Vagina (tissue), 2 donors: ENCODE data around the gene IRGQ. TPM values are rescaled to one million over a fixed set of nuclear protein-coding genes. Genes with fewer than 3 reads are reported as not detected.
"Not testable (repeated sequence)": the region's sequence is repeated elsewhere in the genome, so short reads cannot be mapped to it uniquely, and the experiment has no call there.

ENCODE experiments used
- DNase-seq, 2 donors: peaks; one replicate each; pipeline ENCODE4 v3.0.0-alpha.2; 2017; ENCODE audit errors: extremely low spot score in 2 of 2
- H3K27ac ChIP-seq: fragments of 200-600 bp; sonication (generic); one replicate; pipeline ENCODE4 v1.5.1; 2019
- H3K27me3 ChIP-seq: fragments of 200-600 bp; sonication (generic); one replicate; pipeline ENCODE4 v1.5.1; 2019
- H3K36me3 ChIP-seq, 2 donors: fragments of 200-600 bp; sonication (generic); one replicate each; pipeline ENCODE4 v1.5.1; 2017 to 2019
- H3K4me1 ChIP-seq: fragments of 200-600 bp; sonication (generic); one replicate; pipeline ENCODE4 v1.5.1; 2019
- H3K4me3 ChIP-seq, 2 donors: fragments of 200-600 bp; sonication (generic); 1 replicate in 1 of 2; 2 replicates in 1 of 2; pipeline ENCODE4 v1.5.1; 2016 to 2019
- H3K9me3 ChIP-seq: fragments of 200-600 bp; sonication (generic); one replicate; pipeline ENCODE4 v1.5.1; 2019
- POLR2A ChIP-seq, 2 donors: fragments of 450-650 bp; IDR thresholded peaks; one replicate each; pipeline ENCODE4 v1.6.1; 2017; ENCODE audit warnings: antibody characterized with exemption in 2 of 2, mild to moderate bottlenecking in 2 of 2, moderate library complexity in 2 of 2
- POLR2AphosphoS5 ChIP-seq, 2 donors: sonication (generic); formaldehyde crosslinking; IDR thresholded peaks; one replicate each; pipeline ENCODE4 v1.9.0; 2017; ENCODE audit warnings: antibody characterized with exemption in 2 of 2, mild to moderate bottlenecking in 2 of 2, low read depth in 1 of 2; ENCODE audit not compliant: insufficient read depth in 1 of 2
- intact Hi-C: fragments of 100-400 bp; cut with DNase I; formaldehyde crosslinking; loops from one replicate; pipeline ENCODE4 v1.15.1; 2023
- total RNA-seq: library from RNA; depleted of rRNA; stranded (reverse); fragments of >200 nt; gene quantifications from one replicate; pipeline ENCODE4 v1.2.3, GENCODE V29; 2016
- TF ChIP-seq, protein P1 (sequence below), 3 experiments: fragments of 450-650 bp in 2 of 3; fragments of 200-600 bp in 1 of 3; sonication (generic) in 1 of 3; IDR thresholded peaks; one replicate each; pipeline ENCODE4 v1.5.1; 2017 to 2019; ENCODE audit warnings: antibody characterized with exemption in 3 of 3, mild to moderate bottlenecking in 2 of 3, moderate library complexity in 2 of 3

The IRGQ gene
- total RNA-seq, 1 donor from 2014 or later: 11.0 TPM

DNA sequence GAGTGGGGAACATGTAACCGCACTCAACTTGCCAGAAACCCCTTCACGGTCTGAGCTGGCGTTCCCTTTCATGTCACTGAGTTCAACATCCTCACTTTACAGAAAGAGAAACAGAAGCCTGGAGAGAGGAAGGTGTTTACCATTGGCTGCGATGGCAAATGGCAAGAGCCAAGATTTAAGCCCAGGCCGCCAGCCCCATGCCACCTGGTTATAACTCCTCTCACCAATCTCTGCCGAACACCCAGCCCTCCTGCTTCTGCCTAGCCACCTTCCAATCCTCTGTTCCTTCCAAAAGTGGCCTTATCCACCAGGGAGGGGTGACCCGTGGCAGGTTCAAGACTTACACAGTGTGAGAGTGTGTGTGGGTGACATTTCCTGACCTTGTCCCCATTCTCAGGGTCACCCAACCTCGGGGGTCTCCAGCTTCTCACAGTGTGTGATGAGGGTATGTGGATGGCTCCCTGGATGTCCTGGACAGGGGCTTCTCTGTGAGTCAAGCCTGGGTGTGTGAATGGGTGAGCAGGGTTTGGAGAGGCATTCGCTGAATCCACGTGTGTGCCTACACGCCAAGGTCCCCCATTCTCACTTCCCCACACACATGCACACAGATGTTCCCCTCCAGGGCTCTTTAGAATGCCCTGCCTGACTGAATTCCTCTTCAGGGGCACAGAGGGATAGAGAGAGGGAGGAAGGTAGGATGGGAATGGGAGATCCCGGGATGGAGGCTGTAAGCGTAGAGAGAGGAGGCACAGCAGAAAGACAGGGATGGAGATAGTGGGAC is 42.5 kb upstream of the IRGQ start:
- Histone ChIP-seq H3K9me3 (no peaks in the 10 kb centered on the region), H3K4me1 (peaks cover 22% of the 10 kb centered on the region), H3K27me3 (peaks cover 3% of the 10 kb centered on the region), H3K4me3 (no peak overlapping the region), H3K27ac (no peak overlapping the region), H3K36me3 (no peaks in the 10 kb centered on the region)
- DNase-seq: no peak
- intact Hi-C loops: no loop called here
- TF ChIP-seq, protein P1, sequence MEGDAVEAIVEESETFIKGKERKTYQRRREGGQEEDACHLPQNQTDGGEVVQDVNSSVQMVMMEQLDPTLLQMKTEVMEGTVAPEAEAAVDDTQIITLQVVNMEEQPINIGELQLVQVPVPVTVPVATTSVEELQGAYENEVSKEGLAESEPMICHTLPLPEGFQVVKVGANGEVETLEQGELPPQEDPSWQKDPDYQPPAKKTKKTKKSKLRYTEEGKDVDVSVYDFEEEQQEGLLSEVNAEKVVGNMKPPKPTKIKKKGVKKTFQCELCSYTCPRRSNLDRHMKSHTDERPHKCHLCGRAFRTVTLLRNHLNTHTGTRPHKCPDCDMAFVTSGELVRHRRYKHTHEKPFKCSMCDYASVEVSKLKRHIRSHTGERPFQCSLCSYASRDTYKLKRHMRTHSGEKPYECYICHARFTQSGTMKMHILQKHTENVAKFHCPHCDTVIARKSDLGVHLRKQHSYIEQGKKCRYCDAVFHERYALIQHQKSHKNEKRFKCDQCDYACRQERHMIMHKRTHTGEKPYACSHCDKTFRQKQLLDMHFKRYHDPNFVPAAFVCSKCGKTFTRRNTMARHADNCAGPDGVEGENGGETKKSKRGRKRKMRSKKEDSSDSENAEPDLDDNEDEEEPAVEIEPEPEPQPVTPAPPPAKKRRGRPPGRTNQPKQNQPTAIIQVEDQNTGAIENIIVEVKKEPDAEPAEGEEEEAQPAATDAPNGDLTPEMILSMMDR (IDR thresholded peaks at IDR 0.05): no peak
- no peak for TF ChIP-seq POLR2A (IDR thresholded peaks at IDR 0.05)
- no peak for TF ChIP-seq POLR2AphosphoS5 (IDR thresholded peaks at IDR 0.05; ENCODE audit: insufficient read depth in 1 of 2, low read depth in 1 of 2)

DNA sequence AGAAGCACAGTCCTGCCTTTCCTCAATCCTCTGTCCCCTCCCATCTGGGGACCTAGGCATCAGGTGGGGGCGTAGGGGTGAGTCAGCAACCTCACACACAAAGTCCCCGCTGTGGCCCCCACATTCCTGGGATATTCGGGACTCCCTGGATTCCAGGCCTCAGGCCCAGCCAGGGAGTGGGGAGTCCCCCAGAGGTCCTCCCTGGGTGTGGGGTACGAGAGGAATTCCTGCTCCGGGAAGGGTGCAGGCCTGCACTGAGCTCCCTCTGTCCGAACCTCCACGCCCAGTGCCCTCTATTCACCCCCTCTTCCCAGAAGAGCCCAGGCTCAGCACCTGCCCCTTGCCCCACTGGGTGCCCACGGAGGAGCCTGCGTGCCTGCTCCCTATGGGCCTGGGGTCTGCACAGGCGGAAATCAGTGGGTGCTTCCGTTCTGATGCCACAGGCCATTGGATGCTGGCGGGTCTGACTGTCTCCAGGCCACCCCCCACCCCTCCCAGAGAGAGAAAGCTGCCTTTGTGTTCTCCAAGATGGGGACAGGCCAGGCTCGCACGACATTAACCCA is 40.3 kb upstream of the IRGQ start:
- Histone ChIP-seq H3K27ac (no peak overlapping the region), H3K36me3 (no peaks in the 10 kb centered on the region), H3K27me3 (peaks cover 3% of the 10 kb centered on the region), H3K4me3 (no peak overlapping the region), H3K9me3 (no peaks in the 10 kb centered on the region), H3K4me1 (peaks cover 22% of the 10 kb centered on the region)
- intact Hi-C loops: no loop called here
- DNase-seq: no peak
- TF ChIP-seq POLR2AphosphoS5 (IDR thresholded peaks at IDR 0.05; ENCODE audit: insufficient read depth in 1 of 2, low read depth in 1 of 2) (no peak), POLR2A (IDR thresholded peaks at IDR 0.05) (no peak)
- TF ChIP-seq, protein P1 (IDR thresholded peaks at IDR 0.05): no peak

DNA sequence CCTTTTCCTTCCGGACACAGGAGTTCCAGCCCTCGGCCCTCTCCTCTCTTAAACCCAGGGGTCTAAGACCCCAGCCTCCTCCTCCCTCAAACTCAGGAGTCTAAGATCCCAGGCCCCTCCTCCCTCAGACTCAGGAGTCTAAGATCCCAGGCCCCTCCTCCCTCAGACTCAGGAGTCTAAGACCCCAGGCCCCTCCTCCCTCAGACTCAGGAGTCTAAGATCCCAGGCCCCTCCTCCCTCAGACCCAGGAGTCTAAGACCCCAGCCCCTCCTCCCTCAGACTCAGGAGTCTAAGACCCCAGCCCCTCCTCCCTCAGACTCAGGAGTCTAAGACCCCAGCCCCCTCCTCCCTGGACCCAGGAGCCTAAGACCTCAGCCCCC is 39.6 kb upstream of the IRGQ start:
- not testable (repeated sequence) for H3K4me3 ChIP-seq, H3K27ac ChIP-seq
- peaks cover 20% of the 10 kb centered on the region for H3K4me1 ChIP-seq

DNA sequence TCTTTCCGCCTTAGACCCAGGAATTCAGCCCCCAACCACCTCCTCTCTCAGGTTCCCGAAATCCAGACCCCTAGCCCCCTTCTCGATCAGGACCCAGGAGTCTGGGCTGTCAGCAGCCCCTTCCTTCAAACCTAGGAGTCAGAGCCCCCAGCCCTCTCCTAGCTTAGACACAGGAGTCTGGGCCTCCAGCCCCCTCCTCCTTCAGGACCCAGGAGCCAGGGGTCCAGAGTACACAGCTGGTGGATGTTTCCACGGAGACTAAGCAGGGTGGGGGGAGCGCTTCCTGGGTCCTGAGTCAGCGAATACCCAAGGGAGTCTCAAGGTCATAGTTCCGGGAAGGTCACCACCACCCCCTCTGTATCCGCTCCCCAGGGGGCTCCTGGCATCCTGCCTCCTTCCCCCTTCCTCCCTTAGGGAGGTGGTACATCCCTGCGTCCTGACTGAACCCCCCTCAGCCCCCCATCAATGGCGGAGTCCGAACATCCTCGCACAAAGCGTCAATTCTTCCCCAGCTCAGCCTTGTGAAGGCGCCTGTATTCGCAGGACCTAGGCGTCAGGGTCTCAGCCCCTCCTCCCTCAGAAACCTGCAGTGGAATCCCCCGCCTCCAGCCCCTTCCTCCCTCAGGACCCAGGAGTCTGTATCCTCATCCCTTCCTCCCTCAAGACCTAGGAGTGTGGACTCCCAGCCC is 39.1 kb upstream of the IRGQ start:
- Histone ChIP-seq H3K4me3 (no peak overlapping the region), H3K27me3 (peaks cover under 1% of the 10 kb centered on the region), H3K36me3 (no peaks in the 10 kb centered on the region), H3K4me1 (peaks cover 15% of the 10 kb centered on the region), H3K9me3 (no peaks in the 10 kb centered on the region), H3K27ac (no peak overlapping the region)
- TF ChIP-seq POLR2AphosphoS5 (IDR thresholded peaks at IDR 0.05; ENCODE audit: insufficient read depth in 1 of 2, low read depth in 1 of 2): no peak
- no peak for DNase-seq
- intact Hi-C loops: no loop called here

More for the DNA sequence above, 39.6 kb upstream of the IRGQ start:
- H3K27me3 ChIP-seq, intact Hi-C loops, DNase-seq, H3K9me3 ChIP-seq, H3K36me3 ChIP-seq: not testable (repeated sequence)

DNA sequence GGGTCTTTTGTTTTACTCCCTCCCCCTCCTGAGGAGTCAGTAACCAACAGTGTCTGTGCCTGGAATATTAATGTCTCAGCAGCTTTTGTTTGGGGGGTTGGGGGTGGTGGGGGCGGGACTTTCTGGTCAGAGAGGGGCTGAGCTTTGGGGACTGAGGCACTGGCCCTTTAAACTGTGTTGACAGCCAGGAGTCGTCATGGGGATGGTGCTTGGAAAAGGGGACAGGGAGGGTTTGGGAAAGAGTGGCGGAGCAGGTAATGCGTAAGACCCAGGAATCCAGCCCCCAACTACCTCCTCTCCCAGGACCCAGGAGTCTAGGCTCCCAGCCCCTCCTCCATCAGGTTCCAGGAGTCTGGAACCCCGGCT is 38.6 kb upstream of the IRGQ start:
- no peak for DNase-seq
- no peak overlapping the region for H3K4me3 ChIP-seq
- H3K36me3 ChIP-seq: no peaks in the 10 kb centered on the region

More for the DNA sequence above, 38.6 kb upstream of the IRGQ start:
- peaks cover 14% of the 10 kb centered on the region for H3K4me1 ChIP-seq
- no peaks in the 10 kb centered on the region for H3K9me3 ChIP-seq
- no peak overlapping the region for H3K27ac ChIP-seq
- TF ChIP-seq, protein P1 (IDR thresholded peaks at IDR 0.05): no peak
- TF ChIP-seq POLR2A (IDR thresholded peaks at IDR 0.05) (no peak), POLR2AphosphoS5 (IDR thresholded peaks at IDR 0.05; ENCODE audit: insufficient read depth in 1 of 2, low read depth in 1 of 2) (no peak)
- H3K27me3 ChIP-seq: no peaks in the 10 kb centered on the region
- intact Hi-C loops: no loop called here
